Panc1 (cell line): ENCODE measurements around the gene CNGB1. TPM values are rescaled to one million over a fixed set of nuclear protein-coding genes. Genes with fewer than 3 reads are reported as not detected.

ENCODE experiments used
- ATAC-seq: fragments of 200-7000 bp; cut with Tn5 transposase; 2 replicates; pipeline ENCODE4 v1.9.1; 2020; ENCODE audit warnings: mild to moderate bottlenecking, moderate library complexity
- BruUV-seq: library from RNA; stranded (reverse); fragments of 400-500 nt; replicated peaks from 2 replicates; lab custom pipeline; 2021; lab: Mats Ljungman, UMichigan
- CTCF ChIA-PET: fragments of 300-600 bp; sonication (Branson Sonifier 250); formaldehyde crosslinking; loops from one replicate; lab custom pipeline; 2022; ENCODE audit warnings: antibody characterized with exemption; lab: Charles Lee
- POLR2A ChIA-PET: fragments of 300-600 bp; sonication (Branson Sonifier 250); formaldehyde crosslinking; loops from one replicate; lab custom pipeline; 2022; ENCODE audit warnings: antibody characterized with exemption; lab: Charles Lee
- DNase-seq: peaks from one replicate; pipeline ENCODE4 v3.0.0-alpha.2; 2010; ENCODE audit warnings: low read depth, low spot score
- H3K27ac ChIP-seq: 2 replicates; pipeline ENCODE4 v1.5.1; 2011; ENCODE audit warnings: mild to moderate bottlenecking, low read length, inconsistent platforms
- H3K27me3 ChIP-seq: fragments of 200-500 bp; sonication (Bioruptor generic); 2 replicates; pipeline ENCODE4 v1.6.0; 2014; ENCODE audit warnings: low read length, inconsistent platforms; ENCODE audit not compliant: control insufficient read depth, insufficient read depth
- H3K36me3 ChIP-seq: fragments of 200-500 bp; sonication (Bioruptor generic); 2 replicates; pipeline ENCODE4 v1.5.1; 2014; ENCODE audit warnings: inconsistent platforms, mild to moderate bottlenecking, low read length, moderate library complexity; ENCODE audit not compliant: control insufficient read depth, insufficient read depth
- H3K4me1 ChIP-seq: 2 replicates; pipeline ENCODE4 v1.5.1; 2011; ENCODE audit warnings: inconsistent platforms, mild to moderate bottlenecking, low read length, moderate library complexity; ENCODE audit not compliant: control insufficient read depth, insufficient read depth
- H3K4me3 ChIP-seq, 2 experiments: 2 replicates each; pipeline ENCODE4 v1.5.1; 2011 to 2012; ENCODE audit warnings: low read depth in 2 of 2, low read length in 2 of 2, mild to moderate bottlenecking in 2 of 2, inconsistent platforms in 1 of 2, moderate library complexity in 1 of 2
- H3K9me3 ChIP-seq: fragments of 200-500 bp; sonication (Bioruptor generic); 2 replicates; pipeline ENCODE4 v1.5.1; 2014; ENCODE audit warnings: low read depth, mild to moderate bottlenecking, inconsistent platforms, low read length, moderate library complexity; ENCODE audit not compliant: control insufficient read depth, insufficient read depth
- CTCF ChIP-seq: fragments of 450-650 bp; IDR thresholded peaks from 2 replicates; pipeline ENCODE4 v1.5.1; 2017; ENCODE audit warnings: mild to moderate bottlenecking
- POLR2AphosphoS5 ChIP-seq: IDR thresholded peaks from 2 replicates; pipeline ENCODE4 v1.6.1; 2012; ENCODE audit warnings: mild to moderate bottlenecking, low read depth, low read length, moderate library complexity
- REST ChIP-seq, 2 experiments: IDR thresholded peaks; 2 replicates each; pipeline ENCODE4 v1.6.1; 2011 to 2012; ENCODE audit warnings: low read depth in 2 of 2, control low read depth in 1 of 2, low read length in 1 of 2, mild to moderate bottlenecking in 1 of 2, moderate library complexity in 1 of 2; ENCODE audit not compliant: insufficient read depth in 1 of 2
- SIN3A ChIP-seq: IDR thresholded peaks from 2 replicates; pipeline ENCODE4 v1.6.1; 2012; ENCODE audit warnings: low read depth, mild to moderate bottlenecking, low read length, moderate library complexity, borderline replicate concordance; ENCODE audit not compliant: insufficient read depth
- TCF7L2 ChIP-seq: IDR thresholded peaks from 2 replicates; pipeline ENCODE4 v1.6.1; 2011; ENCODE audit warnings: mild to moderate bottlenecking, low read depth, low read length, inconsistent platforms
- in situ Hi-C: cut with HindIII; loops from 2 replicates; pipeline ENCODE4 v1.10.0; 2016; ENCODE audit warnings: low sequenced_read_pairs, low pct_unique_long_range_greater_than_20kb
- intact Hi-C: fragments of 100-400 bp; cut with micrococcal nuclease; formaldehyde crosslinking; loops from one replicate; pipeline ENCODE4 v1.10.0; 2022; ENCODE audit not compliant: unreplicated experiment
- total RNA-seq: library from RNA; stranded (reverse); gene quantifications from one replicate; pipeline ENCODE4 v1.2.1, GENCODE V29; 2021; ENCODE audit not compliant: unreplicated experiment

CNGB1 gene
- total RNA-seq, 1 experiment from 2014 or later: not detected

- TF ChIP-seq CTCF (no peak), POLR2AphosphoS5 (no peak), TCF7L2 (no peak), SIN3A (no peak), REST (IDR thresholded peaks at IDR 0.05; ENCODE audit: insufficient read depth in 1 of 2, low read depth in 2 of 2, low read length in 1 of 2) (no peak)
- no peak overlapping the region for H3K4me3 ChIP-seq
- H3K9me3 ChIP-seq: no peaks in the 10 kb centered on the region
- H3K27ac ChIP-seq: no peak overlapping the region
- DNase-seq (no peak), ATAC-seq (no peak)
- no peaks in the 10 kb centered on the region for H3K36me3 ChIP-seq
- no peaks in the 10 kb centered on the region for H3K4me1 ChIP-seq
- ChIA-PET POLR2A (no interaction called here), CTCF (no interaction called here)
- no peaks in the 10 kb centered on the region for H3K27me3 ChIP-seq
- intact Hi-C loops: no loop called here
- in situ Hi-C loops: no loop called here
- BruUV-seq: no TSS peak
Measured at GRCh38 chr16:57923841-57924240, 47.1 kb downstream of the CNGB1 start.

GRCh38 chr16:57923418-57923817 lies 47.5 kb downstream of the CNGB1 start:
- POLR2A ChIA-PET: no interaction called here
- CTCF ChIA-PET: no interaction called here
- TF ChIP-seq CTCF: no peak
- TF ChIP-seq REST (IDR thresholded peaks at IDR 0.05; ENCODE audit: insufficient read depth in 1 of 2, low read depth in 2 of 2, low read length in 1 of 2): no peak
- TF ChIP-seq POLR2AphosphoS5: no peak
- no peak for TF ChIP-seq SIN3A
- TF ChIP-seq TCF7L2: no peak
- Histone ChIP-seq H3K27me3 (no peaks in the 10 kb centered on the region), H3K9me3 (no peaks in the 10 kb centered on the region), H3K36me3 (no peaks in the 10 kb centered on the region), H3K4me1 (no peaks in the 10 kb centered on the region), H3K4me3 (no peak overlapping the region), H3K27ac (no peak overlapping the region)
- intact Hi-C loops: no loop called here
- no TSS peak for BruUV-seq
- ATAC-seq: no peak
- DNase-seq: no peak
- in situ Hi-C loops: no loop called here
